Dendritic cell treated with granulocyte-macrophage colony-stimulating factor and Interleukin-4, amounts not matched to agents 40 ng/mL and 50 ng/mL, for 4 days (primary cell): ENCODE results near the gene SH3BP4.

Source experiments
- H3K27ac Mint-ChIP-seq: one replicate; pipeline ENCODE4 v1.8.0; 2022; ENCODE audit warnings: mild to moderate bottlenecking, mixed read lengths
- H3K27me3 Mint-ChIP-seq: one replicate; pipeline ENCODE4 v1.8.0; 2022; ENCODE audit warnings: mild to moderate bottlenecking, mixed read lengths
- H3K36me3 Mint-ChIP-seq: one replicate; pipeline ENCODE4 v1.8.0; 2022; ENCODE audit warnings: low read depth, mixed read lengths
- H3K4me1 Mint-ChIP-seq: one replicate; pipeline ENCODE4 v1.8.0; 2022; ENCODE audit warnings: low read depth, mixed read lengths
- H3K4me3 Mint-ChIP-seq: one replicate; pipeline ENCODE4 v1.8.0; 2022; ENCODE audit warnings: mild to moderate bottlenecking, moderate library complexity, mixed read lengths
- H3K9me3 Mint-ChIP-seq: one replicate; pipeline ENCODE4 v1.8.0; 2022; ENCODE audit warnings: mixed read lengths
- intact Hi-C: fragments of 100-400 bp; cut with micrococcal nuclease; formaldehyde crosslinking; loops from one replicate; pipeline ENCODE4 v1.15.0; 2022

The SH3BP4 gene

GRCh38 chr2:235087832-235088495 is 136.1 kb downstream of the SH3BP4 start:
- Mint-ChIP-seq H3K27ac (no peak overlapping the region), H3K4me1 (no peaks in the 10 kb centered on the region), H3K36me3 (no peaks in the 10 kb centered on the region), H3K27me3 (peaks cover 23% of the 10 kb centered on the region), H3K4me3 (no peak overlapping the region), H3K9me3 (peaks cover 13% of the 10 kb centered on the region)
- intact Hi-C loops = no loop called here

DNA sequence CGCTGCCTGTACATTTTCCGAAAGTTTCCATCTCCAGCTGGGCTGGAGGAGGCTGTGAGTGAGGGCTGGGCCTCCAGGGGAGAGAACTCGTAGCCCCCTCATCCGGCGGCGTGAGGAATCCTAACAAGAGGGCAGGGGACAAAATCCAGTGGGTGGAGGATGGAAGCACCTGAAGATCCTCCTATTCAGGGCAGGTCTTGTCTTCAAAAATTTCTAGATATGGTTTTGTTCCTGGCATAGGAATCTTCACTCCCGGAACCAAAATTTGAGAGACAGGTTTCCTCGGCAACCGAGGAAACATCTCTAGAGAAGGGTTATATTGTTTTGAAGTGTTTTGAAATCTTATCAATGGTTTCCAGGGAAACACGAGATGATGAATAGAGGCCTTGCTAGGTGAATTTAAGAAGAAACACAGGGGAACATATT is 136.7 kb downstream of the SH3BP4 start:
- Mint-ChIP-seq H3K27me3 (peaks cover 23% of the 10 kb centered on the region), H3K9me3 (peaks cover 13% of the 10 kb centered on the region), H3K36me3 (no peaks in the 10 kb centered on the region), H3K4me3 (no peak overlapping the region), H3K4me1 (no peaks in the 10 kb centered on the region), H3K27ac (no peak overlapping the region)
- intact Hi-C loops = no loop called here

- peaks cover 18% of the 10 kb centered on the region for H3K27me3 Mint-ChIP-seq
- intact Hi-C loops = no loop called here
- no peaks in the 10 kb centered on the region for H3K36me3 Mint-ChIP-seq
- H3K9me3 Mint-ChIP-seq = no peaks in the 10 kb centered on the region
- no peaks in the 10 kb centered on the region for H3K4me1 Mint-ChIP-seq
- H3K4me3 Mint-ChIP-seq = no peak overlapping the region
- no peak overlapping the region for H3K27ac Mint-ChIP-seq
Measured at GRCh38 chr2:235091421-235091820, 139.6 kb downstream of the SH3BP4 start.

GRCh38 chr2:235091983-235092382 is 140.2 kb downstream of the SH3BP4 start:
- Mint-ChIP-seq H3K27ac (no peak overlapping the region), H3K9me3 (no peaks in the 10 kb centered on the region), H3K4me1 (no peaks in the 10 kb centered on the region), H3K27me3 (peaks cover 17% of the 10 kb centered on the region), H3K4me3 (no peak overlapping the region), H3K36me3 (no peaks in the 10 kb centered on the region)
- intact Hi-C loops = no loop called here

- Mint-ChIP-seq H3K4me1 (no peaks in the 10 kb centered on the region), H3K27me3 (peaks cover 20% of the 10 kb centered on the region), H3K4me3 (no peak overlapping the region), H3K9me3 (no peaks in the 10 kb centered on the region), H3K27ac (no peak overlapping the region), H3K36me3 (no peaks in the 10 kb centered on the region)
- intact Hi-C loops = no loop called here
Measured at GRCh38 chr2:235092433-235093223, 140.8 kb downstream of the SH3BP4 start.

DNA sequence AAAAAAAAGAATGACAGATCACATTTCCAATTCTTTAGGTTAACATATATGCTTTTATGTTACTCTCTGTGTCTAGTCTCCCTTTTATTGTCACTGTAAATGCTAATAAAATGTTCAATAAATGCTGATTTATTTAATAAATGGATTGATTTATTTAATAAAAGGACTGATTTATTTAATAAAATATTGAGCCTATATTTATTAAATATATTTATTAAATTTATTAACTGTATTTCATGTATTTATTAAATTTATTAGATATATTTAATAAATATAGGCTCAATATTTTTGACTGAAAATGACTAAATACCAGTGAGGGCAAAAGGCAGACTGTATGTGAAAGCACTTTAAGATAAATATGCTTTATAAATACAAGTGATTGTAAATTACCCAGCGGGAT is 142.6 kb downstream of the SH3BP4 start:
- H3K36me3 Mint-ChIP-seq = no peaks in the 10 kb centered on the region
- no peaks in the 10 kb centered on the region for H3K4me1 Mint-ChIP-seq
- no peaks in the 10 kb centered on the region for H3K9me3 Mint-ChIP-seq
- intact Hi-C loops = no loop called here
- H3K4me3 Mint-ChIP-seq = no peak overlapping the region
- no peak overlapping the region for H3K27ac Mint-ChIP-seq
- H3K27me3 Mint-ChIP-seq = peaks cover 15% of the 10 kb centered on the region

- peaks cover 12% of the 10 kb centered on the region for H3K27me3 Mint-ChIP-seq
Measured at GRCh38 chr2:235095569-235095968, 143.8 kb downstream of the SH3BP4 start.

DNA sequence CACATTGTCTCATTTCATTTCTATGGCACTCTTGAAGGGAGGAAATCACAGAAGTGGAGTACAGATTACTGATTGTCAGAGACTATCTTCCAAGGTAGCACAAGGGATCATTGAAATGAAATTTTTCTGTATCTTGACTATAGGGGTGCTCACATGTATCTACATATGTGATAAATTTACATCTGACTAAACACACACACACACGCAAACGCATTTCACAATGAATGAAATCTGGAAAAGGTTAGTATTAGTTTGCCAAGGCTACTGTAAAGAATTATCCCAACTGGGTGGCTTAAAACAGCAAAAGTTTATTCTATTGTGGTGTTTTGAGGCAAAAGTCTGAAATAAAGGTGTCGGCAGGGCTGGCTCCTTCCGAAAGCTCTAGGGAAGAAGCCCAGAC is 144.6 kb downstream of the SH3BP4 start:
- H3K4me1 Mint-ChIP-seq = no peaks in the 10 kb centered on the region
- peaks cover 15% of the 10 kb centered on the region for H3K27me3 Mint-ChIP-seq
- no peak overlapping the region for H3K4me3 Mint-ChIP-seq
- H3K27ac Mint-ChIP-seq = no peak overlapping the region
- intact Hi-C loops = no loop called here
- no peaks in the 10 kb centered on the region for H3K9me3 Mint-ChIP-seq
- no peaks in the 10 kb centered on the region for H3K36me3 Mint-ChIP-seq

More at GRCh38 chr2:235095569-235095968, 143.8 kb downstream of the SH3BP4 start:
- Mint-ChIP-seq H3K4me1 (no peaks in the 10 kb centered on the region), H3K4me3 (no peak overlapping the region), H3K36me3 (no peaks in the 10 kb centered on the region), H3K27ac (no peak overlapping the region), H3K9me3 (no peaks in the 10 kb centered on the region)
- intact Hi-C loops = no loop called here

DNA sequence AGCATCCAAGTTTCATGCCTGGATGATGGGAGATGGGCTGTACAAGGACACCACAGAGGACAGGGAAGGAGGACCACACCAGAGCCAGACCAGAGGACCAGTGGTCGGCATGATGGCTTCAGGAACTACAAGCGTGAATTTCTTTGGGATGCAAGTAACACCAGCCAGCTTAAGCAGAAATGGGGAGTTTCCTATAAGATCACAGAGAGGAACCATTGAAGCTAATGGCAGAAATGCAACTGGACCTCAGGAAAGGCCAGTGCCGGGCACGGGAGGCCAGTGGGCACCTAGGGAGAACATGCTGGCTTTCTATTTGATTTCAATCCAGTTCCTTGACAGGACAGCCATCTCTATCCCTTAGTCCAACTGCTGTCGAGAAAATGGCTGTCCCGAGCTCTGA is 145.4 kb downstream of the SH3BP4 start:
- Mint-ChIP-seq H3K36me3 (no peaks in the 10 kb centered on the region), H3K4me3 (no peak overlapping the region), H3K4me1 (no peaks in the 10 kb centered on the region), H3K27me3 (peaks cover 15% of the 10 kb centered on the region), H3K27ac (no peak overlapping the region), H3K9me3 (no peaks in the 10 kb centered on the region)
- intact Hi-C loops = no loop called here

- intact Hi-C loops = no loop called here
- H3K36me3 Mint-ChIP-seq = no peaks in the 10 kb centered on the region
- no peak overlapping the region for H3K4me3 Mint-ChIP-seq
- no peaks in the 10 kb centered on the region for H3K4me1 Mint-ChIP-seq
- H3K27ac Mint-ChIP-seq = no peak overlapping the region
- no peaks in the 10 kb centered on the region for H3K9me3 Mint-ChIP-seq
- H3K27me3 Mint-ChIP-seq = peaks cover 15% of the 10 kb centered on the region
Measured at GRCh38 chr2:235098269-235098668, 146.5 kb downstream of the SH3BP4 start.

- Mint-ChIP-seq H3K27me3 (peaks cover 15% of the 10 kb centered on the region), H3K36me3 (no peaks in the 10 kb centered on the region), H3K27ac (no peak overlapping the region), H3K4me1 (no peaks in the 10 kb centered on the region), H3K4me3 (no peak overlapping the region), H3K9me3 (no peaks in the 10 kb centered on the region)
- intact Hi-C loops = no loop called here
Measured at GRCh38 chr2:235098736-235099494, 147.1 kb downstream of the SH3BP4 start.

DNA sequence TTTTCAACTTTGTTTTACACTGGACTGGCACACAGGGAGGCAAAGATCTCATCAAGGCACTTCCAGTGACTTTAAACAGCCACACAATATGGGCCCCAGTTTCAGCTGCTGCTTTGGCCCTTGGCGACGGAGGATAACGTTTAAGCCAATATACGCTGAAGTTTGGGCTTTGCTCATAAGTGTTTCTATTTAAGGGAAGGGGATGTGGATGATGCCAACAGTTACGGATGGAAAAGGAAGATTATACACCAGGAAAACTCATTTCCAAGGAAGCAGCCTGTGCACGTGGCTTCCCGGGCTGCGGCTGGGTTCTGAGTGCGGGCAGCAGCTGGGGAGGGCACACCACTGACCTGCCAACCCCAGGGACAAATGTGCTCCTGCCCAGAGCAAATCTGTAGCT is 151.1 kb downstream of the SH3BP4 start:
- Mint-ChIP-seq H3K27me3 (peaks cover 8% of the 10 kb centered on the region), H3K4me3 (no peak overlapping the region)

More for the DNA sequence above, 151.1 kb downstream of the SH3BP4 start:
- H3K27ac Mint-ChIP-seq = no peak overlapping the region
- intact Hi-C loops = no loop called here
- H3K36me3 Mint-ChIP-seq = no peaks in the 10 kb centered on the region
- no peaks in the 10 kb centered on the region for H3K9me3 Mint-ChIP-seq
- H3K4me1 Mint-ChIP-seq = no peaks in the 10 kb centered on the region
